Karpas-422 (cell line): ENCODE measurements around the gene ARMC5. TPM values are rescaled to one million over a fixed set of nuclear protein-coding genes. Genes with fewer than 3 reads are reported as not detected.

Experiments
- DNase-seq: peaks from one replicate; pipeline ENCODE4 v3.0.0-alpha.2; 2015
- H2AFZ ChIP-seq: fragments of 200-600 bp; sonication (generic); 2 replicates; pipeline ENCODE4 v1.6.1; 2014; ENCODE audit warnings: antibody characterized with exemption, low read length, mixed read lengths
- H3K27ac ChIP-seq: fragments of 200-600 bp; sonication (generic); 2 replicates; pipeline ENCODE4 v1.5.1; 2014; ENCODE audit warnings: mild to moderate bottlenecking, low read length, moderate library complexity
- H3K27me3 ChIP-seq: fragments of 200-600 bp; sonication (generic); 2 replicates; pipeline ENCODE4 v1.6.1; 2014; ENCODE audit warnings: low read length, mixed read lengths
- H3K36me3 ChIP-seq: fragments of 200-600 bp; sonication (generic); 2 replicates; pipeline ENCODE4 v1.6.1; 2014; ENCODE audit warnings: low read length, mixed read lengths; ENCODE audit not compliant: insufficient read depth
- H3K4me1 ChIP-seq: fragments of 200-600 bp; sonication (generic); 2 replicates; pipeline ENCODE4 v1.6.1; 2014; ENCODE audit warnings: mild to moderate bottlenecking, low read length, mixed read lengths
- H3K4me2 ChIP-seq: fragments of 200-600 bp; sonication (generic); 2 replicates; pipeline ENCODE4 v1.6.1; 2014; ENCODE audit warnings: low read length, low read depth, mild to moderate bottlenecking; ENCODE audit not compliant: poor library complexity, severe bottlenecking
- H3K4me3 ChIP-seq: fragments of 200-600 bp; sonication (generic); 2 replicates; pipeline ENCODE4 v1.5.1; 2014; ENCODE audit warnings: mild to moderate bottlenecking, antibody characterized with exemption, low read length, mixed read lengths
- H3K79me2 ChIP-seq: fragments of 200-600 bp; sonication (generic); 2 replicates; pipeline ENCODE4 v1.6.1; 2014; ENCODE audit warnings: mild to moderate bottlenecking, low read length, mixed read lengths
- H3K9ac ChIP-seq: fragments of 200-600 bp; sonication (generic); 2 replicates; pipeline ENCODE4 v1.6.0; 2014; ENCODE audit warnings: low read length
- H3K9me2 ChIP-seq: fragments of 200-600 bp; sonication (generic), shearing (Covaris generic); replicated peaks from 2 replicates; pipeline ENCODE4 v1.6.0; 2014; ENCODE audit warnings: mild to moderate bottlenecking, low read length, moderate library complexity; ENCODE audit not compliant: insufficient read depth
- H3K9me3 ChIP-seq: fragments of 300-700, 200-600 bp; sonication (generic); 2 replicates; pipeline ENCODE4 v1.6.1; 2014; ENCODE audit warnings: low read length, mixed read lengths
- H4K20me1 ChIP-seq: fragments of 200-600 bp; sonication (generic); 2 replicates; pipeline ENCODE4 v1.6.1; 2014; ENCODE audit warnings: mild to moderate bottlenecking, antibody characterized with exemption, low read length, low read depth; ENCODE audit not compliant: insufficient read depth
- total RNA-seq: library from RNA; depleted of rRNA; stranded (reverse); fragments of >200 nt; shearing (Covaris generic); gene quantifications from 2 replicates; pipeline ENCODE4 v1.2.3, GENCODE V29; 2014; ENCODE audit warnings: low replicate concordance

ARMC5 gene
- total RNA-seq, 1 experiment from 2014 or later, result 1.5 TPM

- H3K4me2 ChIP-seq, result no peak overlapping the region
- no peaks in the 10 kb centered on the region for H3K79me2 ChIP-seq
- no peak overlapping the region for H2AFZ ChIP-seq
- no peaks in the 10 kb centered on the region for H3K9me2 ChIP-seq
- H3K9ac ChIP-seq, result no peak overlapping the region
- no peaks in the 10 kb centered on the region for H3K9me3 ChIP-seq
- no peaks in the 10 kb centered on the region for H3K27me3 ChIP-seq
- H4K20me1 ChIP-seq, result no peaks in the 10 kb centered on the region
- no peak for DNase-seq
- H3K27ac ChIP-seq, result no peak overlapping the region
- H3K4me1 ChIP-seq, result no peaks in the 10 kb centered on the region
- no peak overlapping the region for H3K4me3 ChIP-seq
- no peaks in the 10 kb centered on the region for H3K36me3 ChIP-seq
These were observed 25.3 kb downstream of the ARMC5 start for GRCh38 chr16:31484491-31485171.

DNA sequence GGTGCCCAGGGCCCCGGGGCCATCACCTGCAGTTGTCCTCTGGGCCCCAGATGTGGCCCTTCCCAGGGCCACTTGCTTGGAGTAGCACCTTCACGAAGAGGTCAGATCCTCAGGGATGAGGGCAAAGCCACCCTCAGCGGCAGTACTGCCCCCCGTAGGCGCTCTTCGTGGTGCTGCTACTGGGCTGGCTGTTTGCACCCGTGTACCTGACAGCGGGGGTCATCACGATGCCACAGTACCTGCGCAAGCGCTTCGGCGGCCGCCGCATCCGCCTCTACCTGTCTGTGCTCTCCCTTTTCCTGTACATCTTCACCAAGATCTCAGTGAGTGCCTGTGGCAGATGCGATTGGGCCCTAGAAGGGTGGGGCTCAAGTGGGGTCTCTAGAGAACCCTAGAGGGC is 26.3 kb downstream of the ARMC5 start:
- Histone ChIP-seq H4K20me1 (no peaks in the 10 kb centered on the region), H2AFZ (no peak overlapping the region), H3K9ac (no peak overlapping the region), H3K4me1 (no peaks in the 10 kb centered on the region), H3K4me3 (no peak overlapping the region), H3K36me3 (no peaks in the 10 kb centered on the region), H3K27ac (no peak overlapping the region), H3K9me3 (no peaks in the 10 kb centered on the region), H3K4me2 (no peak overlapping the region), H3K9me2 (no peaks in the 10 kb centered on the region), H3K79me2 (no peaks in the 10 kb centered on the region), H3K27me3 (no peaks in the 10 kb centered on the region)
- DNase-seq, result no peak

DNA sequence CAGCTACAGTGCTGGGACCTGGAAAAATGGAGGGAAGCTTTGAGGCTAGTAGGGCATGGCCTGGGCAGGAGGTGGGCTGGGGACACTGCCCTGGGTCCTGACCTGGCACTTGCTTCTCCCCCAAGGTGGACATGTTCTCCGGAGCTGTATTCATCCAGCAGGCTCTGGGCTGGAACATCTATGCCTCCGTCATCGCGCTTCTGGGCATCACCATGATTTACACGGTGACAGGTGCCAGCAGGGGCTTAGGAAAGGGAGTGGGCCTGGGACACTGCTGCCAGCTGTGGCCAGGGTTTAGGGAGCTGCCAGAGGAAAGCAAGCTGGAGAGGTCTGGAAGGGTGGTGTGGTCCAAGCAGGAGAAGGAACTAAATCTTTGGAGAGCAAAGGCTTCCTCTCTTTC is 26.7 kb downstream of the ARMC5 start:
- H3K79me2 ChIP-seq, result no peaks in the 10 kb centered on the region
- H3K9me3 ChIP-seq, result no peaks in the 10 kb centered on the region
- H4K20me1 ChIP-seq, result no peaks in the 10 kb centered on the region
- no peak overlapping the region for H2AFZ ChIP-seq
- no peaks in the 10 kb centered on the region for H3K9me2 ChIP-seq
- no peaks in the 10 kb centered on the region for H3K36me3 ChIP-seq
- no peak overlapping the region for H3K27ac ChIP-seq
- H3K4me3 ChIP-seq, result no peak overlapping the region
- no peaks in the 10 kb centered on the region for H3K4me1 ChIP-seq
- no peaks in the 10 kb centered on the region for H3K27me3 ChIP-seq
- H3K9ac ChIP-seq, result no peak overlapping the region
- DNase-seq, result no peak
- H3K4me2 ChIP-seq, result no peak overlapping the region

DNA sequence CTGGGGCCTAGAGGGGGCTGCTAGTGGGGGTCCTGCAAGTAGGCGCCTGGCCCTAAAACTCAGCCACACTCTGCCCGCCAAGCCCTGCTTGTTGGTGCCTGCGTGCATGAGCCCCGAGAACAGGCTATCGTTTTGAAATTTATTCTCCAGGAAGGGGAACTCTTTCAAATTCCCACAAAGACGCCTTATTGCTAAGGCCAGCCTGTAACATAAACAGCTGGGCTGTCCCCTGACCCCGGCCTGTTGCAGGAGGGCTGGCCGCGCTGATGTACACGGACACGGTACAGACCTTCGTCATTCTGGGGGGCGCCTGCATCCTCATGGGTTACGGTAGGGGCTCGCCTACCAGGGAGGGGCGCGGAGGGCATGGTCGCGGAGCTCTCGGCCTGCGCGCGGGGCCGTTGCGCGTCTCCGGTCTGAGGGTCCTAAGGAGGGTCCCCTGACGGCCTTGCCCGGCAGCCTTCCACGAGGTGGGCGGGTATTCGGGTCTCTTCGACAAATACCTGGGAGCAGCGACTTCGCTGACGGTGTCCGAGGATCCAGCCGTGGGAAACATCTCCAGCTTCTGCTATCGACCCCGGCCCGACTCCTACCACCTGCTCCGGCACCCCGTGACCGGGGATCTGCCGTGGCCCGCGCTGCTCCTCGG is 27.9 kb downstream of the ARMC5 start:
- H3K27me3 ChIP-seq, result no peaks in the 10 kb centered on the region
- no peaks in the 10 kb centered on the region for H3K9me2 ChIP-seq
- DNase-seq, result no peak
- H3K36me3 ChIP-seq, result no peaks in the 10 kb centered on the region
- no peak overlapping the region for H3K9ac ChIP-seq
- no peak overlapping the region for H3K27ac ChIP-seq
- H3K4me1 ChIP-seq, result no peaks in the 10 kb centered on the region
- no peaks in the 10 kb centered on the region for H4K20me1 ChIP-seq
- H3K79me2 ChIP-seq, result no peaks in the 10 kb centered on the region
- H3K4me2 ChIP-seq, result no peak overlapping the region
- H2AFZ ChIP-seq, result no peak overlapping the region
- no peaks in the 10 kb centered on the region for H3K9me3 ChIP-seq
- H3K4me3 ChIP-seq, result no peak overlapping the region

DNA sequence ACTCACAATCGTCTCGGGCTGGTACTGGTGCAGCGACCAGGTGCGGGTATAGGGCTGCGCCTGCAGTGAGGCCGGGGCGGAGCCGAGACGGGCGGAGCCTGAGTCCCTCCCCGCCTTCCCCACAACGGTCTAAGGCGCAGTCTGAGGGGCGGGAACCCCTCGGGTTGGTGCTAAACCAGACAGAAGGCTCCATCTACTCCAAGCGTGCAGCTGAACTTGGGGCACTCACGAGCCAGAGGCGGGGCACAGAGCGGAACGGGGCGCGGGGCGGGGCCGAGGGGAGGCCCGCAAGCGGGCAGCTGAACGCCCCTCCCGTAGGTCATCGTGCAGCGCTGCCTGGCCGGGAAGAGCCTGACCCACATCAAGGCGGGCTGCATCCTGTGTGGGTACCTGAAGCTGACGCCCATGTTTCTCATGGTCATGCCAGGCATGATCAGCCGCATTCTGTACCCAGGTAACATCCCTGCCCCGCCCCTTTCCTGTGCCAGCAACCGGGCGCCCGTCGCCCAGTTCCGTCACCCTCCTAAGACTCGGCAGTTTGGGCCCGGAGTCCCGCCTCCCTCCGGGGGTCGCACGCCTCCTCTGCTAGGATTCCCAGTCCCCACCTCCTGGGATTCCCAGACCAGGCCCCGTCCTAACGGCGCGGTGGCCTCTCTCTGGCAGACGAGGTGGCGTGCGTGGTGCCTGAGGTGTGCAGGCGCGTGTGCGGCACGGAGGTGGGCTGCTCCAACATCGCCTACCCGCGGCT is 28.6 kb downstream of the ARMC5 start:
- Histone ChIP-seq H2AFZ (no peak overlapping the region), H3K9ac (no peak overlapping the region), H3K27me3 (no peaks in the 10 kb centered on the region), H3K9me3 (no peaks in the 10 kb centered on the region), H3K4me3 (no peak overlapping the region), H3K4me2 (no peak overlapping the region), H3K36me3 (no peaks in the 10 kb centered on the region), H3K9me2 (no peaks in the 10 kb centered on the region), H3K79me2 (no peaks in the 10 kb centered on the region), H3K27ac (no peak overlapping the region), H4K20me1 (no peaks in the 10 kb centered on the region), H3K4me1 (no peaks in the 10 kb centered on the region)
- no peak for DNase-seq

DNA sequence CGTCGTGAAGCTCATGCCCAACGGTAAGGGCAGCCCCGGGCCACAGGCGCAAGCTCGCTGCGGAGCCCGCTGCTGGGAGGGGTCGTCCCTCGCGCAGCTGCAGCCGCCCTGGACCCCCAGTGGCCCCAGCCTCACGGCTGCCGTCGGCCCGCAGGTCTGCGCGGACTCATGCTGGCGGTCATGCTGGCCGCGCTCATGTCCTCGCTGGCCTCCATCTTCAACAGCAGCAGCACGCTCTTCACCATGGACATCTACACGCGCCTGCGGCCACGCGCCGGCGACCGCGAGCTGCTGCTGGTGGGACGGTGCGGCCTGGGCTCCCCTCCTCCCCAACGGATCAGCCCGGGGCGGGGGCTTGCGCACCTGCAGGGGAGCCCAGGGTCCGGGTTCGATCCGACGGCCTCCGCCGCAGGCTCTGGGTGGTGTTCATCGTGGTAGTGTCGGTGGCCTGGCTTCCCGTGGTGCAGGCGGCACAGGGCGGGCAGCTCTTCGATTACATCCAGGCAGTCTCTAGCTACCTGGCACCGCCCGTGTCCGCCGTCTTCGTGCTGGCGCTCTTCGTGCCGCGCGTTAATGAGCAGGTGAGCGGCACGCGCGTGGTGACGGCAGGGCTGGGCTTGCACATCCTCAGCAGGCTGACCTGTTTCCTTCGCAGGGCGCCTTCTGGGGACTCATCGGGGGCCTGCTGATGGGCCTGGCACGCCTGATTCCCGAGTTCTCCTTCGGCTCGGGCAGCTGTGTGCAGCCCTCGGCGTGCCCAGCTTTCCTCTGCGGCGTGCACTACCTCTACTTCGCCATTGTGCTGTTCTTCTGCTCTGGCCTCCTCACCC is 29.4 kb downstream of the ARMC5 start:
- H3K36me3 ChIP-seq, result no peaks in the 10 kb centered on the region; the same call in 1 of the 2 replicates
- no peak overlapping the region for H3K4me2 ChIP-seq
- no peaks in the 10 kb centered on the region for H3K9me2 ChIP-seq
- H3K27me3 ChIP-seq, result no peaks in the 10 kb centered on the region
- DNase-seq, result no peak
- H3K27ac ChIP-seq, result no peak overlapping the region
- no peaks in the 10 kb centered on the region for H3K4me1 ChIP-seq
- H3K9ac ChIP-seq, result no peak overlapping the region
- no peaks in the 10 kb centered on the region for H3K79me2 ChIP-seq
- no peaks in the 10 kb centered on the region for H3K9me3 ChIP-seq
- H4K20me1 ChIP-seq, result no peaks in the 10 kb centered on the region
- H2AFZ ChIP-seq, result no peak overlapping the region
- H3K4me3 ChIP-seq, result no peak overlapping the region

DNA sequence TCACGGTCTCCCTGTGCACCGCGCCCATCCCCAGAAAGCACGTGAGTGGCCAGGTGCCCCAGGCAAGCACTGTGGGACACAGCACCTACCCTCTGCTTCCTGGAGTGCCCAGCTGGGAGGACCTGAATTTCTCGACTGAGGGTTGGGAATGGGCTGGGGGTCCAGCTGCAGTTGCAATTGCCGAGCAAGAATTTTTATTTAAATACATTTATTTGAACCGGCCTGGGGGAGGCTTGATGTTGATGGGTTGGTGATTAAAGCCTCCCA is 29.9 kb downstream of the ARMC5 start:
- no peaks in the 10 kb centered on the region for H3K4me1 ChIP-seq
- H3K27ac ChIP-seq, result no peak overlapping the region
- H3K9ac ChIP-seq, result no peak overlapping the region
- H4K20me1 ChIP-seq, result no peaks in the 10 kb centered on the region
- H2AFZ ChIP-seq, result no peak overlapping the region
- no peaks in the 10 kb centered on the region; the same call in 1 of the 2 replicates for H3K36me3 ChIP-seq
- H3K4me3 ChIP-seq, result no peak overlapping the region
- no peak for DNase-seq
- H3K79me2 ChIP-seq, result no peaks in the 10 kb centered on the region
- no peaks in the 10 kb centered on the region for H3K27me3 ChIP-seq
- no peaks in the 10 kb centered on the region for H3K9me3 ChIP-seq
- H3K9me2 ChIP-seq, result no peaks in the 10 kb centered on the region
- H3K4me2 ChIP-seq, result no peak overlapping the region
